OCI-LY1 (cell line): ENCODE measurements around the gene PRRC2B.

Source experiments
- CTCF ChIP-seq: fragments of 200-600 bp; sonication (generic), shearing (Covaris generic); IDR thresholded peaks from 2 replicates; pipeline ENCODE4 v1.5.1; 2017; ENCODE audit warnings: mild to moderate bottlenecking, antibody characterized with exemption, low read length, moderate library complexity, mixed read lengths
- EZH2 ChIP-seq: fragments of 200-600 bp; sonication (generic), shearing (Covaris generic); IDR thresholded peaks from 2 replicates; pipeline ENCODE4 v1.8.0; 2017; ENCODE audit warnings: borderline replicate concordance, mixed run types, mild to moderate bottlenecking, antibody characterized with exemption, low read length, moderate library complexity, mixed read lengths

GRCh38 chr9:131546336-131547084, 152.6 kb downstream of the PRRC2B start:
- TF ChIP-seq CTCF (no peak), EZH2 (no peak)
